Hindlimb muscle (tissue), 1 donor: Measurements from ENCODE around the gene CTNND2. TPM values are rescaled to one million over a fixed set of nuclear protein-coding genes. Genes with fewer than 3 reads are reported as not detected.

Experiments used
- DNase-seq: peaks from one replicate; pipeline ENCODE4 v3.0.0-alpha.2; 2013
- polyA plus RNA-seq: library from polyadenylated mRNA; unstranded; fragments of 120-200 nt; gene quantifications from one replicate; pipeline ENCODE4 v1.2.1, GENCODE V29; 2013; ENCODE audit not compliant: insufficient read length

The CTNND2 gene
- polyA plus RNA-seq, 1 donor = 0.66 TPM

DNA sequence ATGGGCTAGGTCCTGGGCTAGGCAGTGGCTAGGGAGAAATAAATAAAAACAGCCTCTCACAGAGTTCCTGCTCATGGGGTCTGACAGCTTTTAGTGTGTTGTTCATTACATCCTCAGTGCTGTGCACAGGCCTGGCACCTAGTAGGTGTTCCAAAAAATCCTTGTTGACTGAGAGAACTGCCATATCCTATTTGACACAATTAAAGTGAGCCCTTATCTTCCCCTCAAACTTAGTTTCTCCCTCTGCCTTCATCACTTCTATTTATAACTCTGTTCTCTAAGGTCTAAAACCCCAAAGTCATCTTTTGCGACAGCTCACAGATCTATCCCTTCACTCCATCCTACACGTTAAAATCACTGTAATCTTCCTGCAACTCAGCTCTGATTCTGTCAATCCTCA, 594.1 kb downstream of the CTNND2 start:
- no peak for DNase-seq

DNA sequence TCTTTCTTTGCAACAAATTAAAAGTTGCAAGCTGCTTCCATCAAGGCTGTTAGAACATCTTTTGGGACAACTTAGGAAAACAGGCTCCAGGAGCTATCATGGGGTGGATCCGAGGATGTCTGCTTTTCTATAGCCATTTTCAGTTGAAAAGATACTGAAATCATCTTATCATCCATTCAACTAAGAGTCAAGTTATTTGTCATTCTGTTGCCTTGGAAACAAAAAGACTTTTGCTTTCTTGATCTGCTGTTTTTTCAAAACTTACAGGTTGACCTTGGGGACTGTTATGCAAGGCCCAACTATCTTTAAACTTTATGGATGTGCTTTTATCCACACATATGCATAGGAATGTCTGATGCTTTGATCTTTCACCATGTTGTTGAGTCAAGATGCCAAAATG, 597.9 kb downstream of the CTNND2 start:
- no peak for DNase-seq

DNA sequence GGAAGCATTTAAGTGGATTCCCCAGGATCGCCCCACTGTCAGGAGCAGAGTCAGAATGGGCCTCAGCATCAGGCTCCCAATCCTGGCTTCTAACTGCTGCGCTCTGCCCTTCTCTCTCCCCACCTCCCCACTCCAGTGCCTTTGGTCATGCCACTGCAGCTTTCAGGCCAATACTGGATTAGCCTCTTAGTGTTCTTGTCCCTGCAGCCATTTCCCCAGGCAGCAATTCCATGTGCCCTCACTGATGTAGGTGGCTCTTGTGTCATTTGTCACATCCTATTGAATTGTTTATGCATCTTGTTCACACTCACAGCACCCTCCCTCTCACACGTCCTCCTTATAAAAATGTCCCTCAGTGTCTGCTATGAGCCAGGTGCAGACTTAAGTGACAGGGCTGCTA, 599.0 kb downstream of the CTNND2 start:
- no peak for DNase-seq

DNA sequence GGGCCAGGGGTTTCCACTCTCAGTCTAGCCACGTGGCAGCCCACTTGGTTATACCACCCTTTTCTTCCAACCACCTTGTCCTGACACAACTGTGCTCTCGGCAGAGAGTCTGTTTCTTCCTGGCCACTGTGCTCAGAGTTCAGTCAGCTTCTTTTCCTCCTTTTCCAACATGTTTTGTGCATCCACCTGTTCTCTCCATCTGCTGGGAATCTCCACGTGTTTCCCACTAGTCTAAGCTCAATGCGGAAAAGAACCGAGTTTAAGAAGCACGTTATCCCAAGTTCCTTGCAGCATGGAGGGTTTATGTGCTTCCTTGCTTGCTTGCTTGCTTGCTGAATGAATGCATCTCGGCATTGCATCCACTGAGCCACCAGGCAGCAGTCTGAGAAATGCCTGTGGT, 599.6 kb downstream of the CTNND2 start:
- no peak for DNase-seq

DNA sequence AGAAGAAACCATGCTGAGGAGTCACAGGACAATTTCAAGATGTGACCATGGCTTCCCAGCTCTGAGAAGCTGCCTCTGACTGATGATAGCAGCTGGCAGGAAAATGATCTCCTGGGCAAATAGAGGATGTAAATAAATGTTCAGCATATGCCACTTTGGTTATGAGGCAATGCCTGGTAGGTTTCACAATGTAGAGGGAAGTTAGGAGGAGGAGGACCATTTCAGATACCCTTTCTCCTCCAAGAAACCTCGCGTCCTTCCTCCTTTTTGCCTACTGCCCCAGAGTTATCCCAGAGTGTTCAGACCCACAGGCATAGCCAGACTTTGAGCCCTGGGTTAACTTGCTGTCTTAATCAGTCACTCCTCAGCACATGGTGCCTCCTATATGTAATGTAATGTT, 601.6 kb downstream of the CTNND2 start:
- DNase-seq = no peak

DNA sequence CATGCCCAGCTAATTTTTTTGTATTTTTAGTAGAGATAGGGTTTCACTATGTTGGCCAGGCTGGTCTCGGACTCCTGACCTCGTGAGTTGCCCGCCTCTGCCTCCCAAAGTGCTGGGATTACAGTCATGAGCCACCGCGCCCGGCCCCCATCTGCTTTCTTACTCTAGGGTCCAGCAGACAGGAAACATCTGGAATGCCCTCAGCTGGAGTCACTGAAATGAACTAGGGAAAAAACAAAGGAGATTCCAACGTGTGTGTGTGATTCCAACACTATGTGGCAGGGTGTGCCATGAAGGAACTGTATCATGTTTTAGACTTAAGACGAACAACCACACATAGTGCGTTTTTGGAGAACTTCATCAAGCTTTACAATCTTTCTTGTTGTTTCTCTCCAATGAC, 603.1 kb downstream of the CTNND2 start:
- DNase-seq = no peak

DNA sequence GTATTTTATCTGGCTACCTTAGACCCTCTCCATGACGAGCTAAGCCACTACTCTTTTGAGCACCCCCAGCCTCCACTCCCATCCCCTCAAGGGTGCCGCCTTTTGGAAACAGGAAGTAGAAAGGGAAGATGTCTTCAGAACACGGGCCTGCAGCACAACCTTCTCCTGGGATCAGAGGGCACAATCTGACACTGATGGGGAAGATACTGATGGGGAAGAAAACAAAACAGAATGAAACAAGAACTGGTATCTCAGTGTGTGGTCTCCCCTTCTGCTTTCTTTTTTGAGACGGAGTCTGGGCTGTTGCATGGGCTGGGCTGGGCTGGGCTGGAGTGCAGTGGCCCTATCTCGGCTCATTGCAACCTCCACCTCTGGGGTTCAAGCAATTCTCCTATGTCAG, 603.5 kb downstream of the CTNND2 start:
- no peak for DNase-seq

DNA sequence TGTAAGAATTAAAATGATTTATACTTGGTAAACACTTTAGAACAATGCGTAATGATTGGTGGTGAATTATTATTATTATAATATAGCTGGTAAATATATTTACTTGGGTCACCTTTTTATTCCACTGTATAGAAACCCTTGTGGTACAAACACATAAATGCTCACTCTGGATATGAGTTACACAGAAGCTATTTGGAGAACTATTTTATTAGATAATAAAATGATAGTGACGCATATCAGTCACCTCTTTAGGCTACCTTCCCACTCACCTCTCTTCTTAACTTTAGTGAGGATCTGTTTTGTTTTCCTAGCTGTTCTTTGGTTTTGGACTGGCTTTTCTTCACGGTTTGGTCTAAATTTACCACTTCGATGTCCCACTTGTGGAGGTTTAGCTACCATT, 605.4 kb downstream of the CTNND2 start:
- DNase-seq = no peak

DNA sequence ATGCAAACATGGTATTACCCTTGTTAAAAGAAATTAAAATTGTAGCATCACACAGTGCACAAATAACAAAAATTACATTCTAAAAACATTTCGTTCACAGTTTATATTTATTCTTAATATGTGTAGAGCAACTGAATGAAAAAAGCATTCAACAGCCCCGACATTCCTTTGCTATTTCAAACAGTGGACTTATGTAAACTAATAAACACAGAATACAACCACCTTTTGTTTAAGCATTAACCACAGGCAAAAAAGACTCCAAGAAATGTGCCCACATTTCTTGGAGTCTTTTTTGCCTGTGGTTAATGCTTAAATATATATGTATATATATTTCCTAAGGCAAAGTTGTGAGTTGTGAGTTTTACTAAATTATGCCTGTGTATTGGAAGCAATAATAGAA, 610.7 kb downstream of the CTNND2 start:
- no peak for DNase-seq

DNA sequence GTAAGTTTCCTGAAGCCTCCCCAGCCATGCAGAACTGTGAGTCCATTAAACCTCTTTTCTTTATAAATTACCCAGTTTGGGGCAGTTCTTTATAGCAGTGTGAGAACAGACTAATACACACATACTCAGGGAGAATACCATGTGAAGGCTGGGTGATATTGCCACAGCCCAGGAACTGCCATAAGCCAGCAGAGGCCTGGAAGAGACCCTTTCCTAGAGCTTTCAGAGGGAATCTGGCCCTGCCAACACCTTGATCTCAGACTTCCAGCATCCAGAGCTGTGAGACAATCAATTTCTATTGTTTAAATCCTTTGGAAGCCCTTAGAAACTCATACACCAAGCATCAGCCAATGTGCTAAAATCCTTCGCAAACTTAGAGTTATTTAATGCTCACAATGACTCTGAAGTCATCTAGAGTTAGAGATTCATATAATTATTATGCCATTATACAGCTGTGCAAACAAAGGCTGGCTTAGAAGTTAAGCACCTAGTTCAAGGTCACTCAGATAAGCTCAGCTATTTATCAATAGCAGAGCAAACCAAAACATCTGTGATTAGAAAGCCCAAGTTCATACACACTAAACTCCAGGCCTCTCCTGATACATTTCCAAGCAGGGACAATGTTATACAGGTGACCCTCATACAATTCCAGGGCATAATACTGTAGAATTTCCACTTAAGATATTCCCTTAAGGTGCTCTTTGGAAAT, 611.4 kb downstream of the CTNND2 start:
- DNase-seq = no peak

DNA sequence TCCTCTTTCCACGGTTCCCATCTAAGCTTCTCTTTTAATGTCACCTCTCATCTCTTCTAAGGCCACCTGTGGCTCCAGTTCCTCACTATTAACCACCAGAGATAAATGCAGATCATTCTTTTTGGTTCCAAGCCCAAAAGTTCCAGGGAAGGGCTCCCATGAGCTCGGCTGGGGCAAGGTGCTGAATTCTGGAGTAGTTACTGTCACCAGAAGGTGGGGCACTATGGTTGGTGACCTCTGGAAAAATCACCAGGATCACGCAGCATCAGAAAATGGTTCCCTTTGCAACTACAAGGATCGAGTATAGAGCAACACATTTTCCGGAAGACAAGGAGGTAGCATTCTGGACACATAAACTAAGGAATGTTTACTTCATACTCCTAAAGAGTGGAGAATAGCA, 614.5 kb downstream of the CTNND2 start:
- DNase-seq = no peak

DNA sequence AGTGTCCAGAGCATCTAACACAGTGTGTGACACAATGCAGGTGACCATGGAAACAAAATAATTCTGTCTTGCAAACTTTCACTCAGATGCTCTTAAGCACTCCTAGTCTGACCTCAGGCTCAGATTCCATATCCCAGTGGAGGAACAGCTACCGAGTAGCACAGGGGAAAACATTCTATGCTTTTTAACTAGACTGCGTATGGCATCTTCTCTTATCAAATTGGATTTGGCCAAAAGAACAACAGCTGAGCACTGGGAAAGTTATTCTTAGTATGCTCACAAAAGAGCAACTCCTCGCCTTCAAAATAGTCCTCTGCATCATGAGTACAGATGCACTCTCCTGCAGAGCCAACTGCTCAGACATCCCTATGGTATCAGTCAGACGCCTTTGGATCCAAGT, 615.0 kb downstream of the CTNND2 start:
- no peak for DNase-seq

DNA sequence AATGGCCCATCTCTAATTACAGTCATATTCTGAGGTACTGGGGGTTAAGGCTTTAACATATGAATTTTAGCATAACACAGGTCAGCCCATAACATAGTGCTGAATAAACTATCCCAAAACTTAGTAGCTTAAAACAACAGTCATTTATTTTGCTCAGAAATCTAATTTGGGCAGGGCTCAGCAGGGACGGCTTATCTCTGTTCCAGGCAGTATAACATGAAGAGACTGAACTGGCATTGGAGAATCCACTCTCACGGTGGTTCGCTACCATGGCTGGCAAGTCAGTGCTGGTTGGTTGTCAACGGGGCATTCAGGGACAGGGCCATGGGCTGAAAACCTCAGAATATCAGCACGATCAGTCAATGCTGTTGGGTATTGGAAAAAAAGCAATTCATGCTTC, 622.4 kb downstream of the CTNND2 start:
- DNase-seq = no peak

DNA sequence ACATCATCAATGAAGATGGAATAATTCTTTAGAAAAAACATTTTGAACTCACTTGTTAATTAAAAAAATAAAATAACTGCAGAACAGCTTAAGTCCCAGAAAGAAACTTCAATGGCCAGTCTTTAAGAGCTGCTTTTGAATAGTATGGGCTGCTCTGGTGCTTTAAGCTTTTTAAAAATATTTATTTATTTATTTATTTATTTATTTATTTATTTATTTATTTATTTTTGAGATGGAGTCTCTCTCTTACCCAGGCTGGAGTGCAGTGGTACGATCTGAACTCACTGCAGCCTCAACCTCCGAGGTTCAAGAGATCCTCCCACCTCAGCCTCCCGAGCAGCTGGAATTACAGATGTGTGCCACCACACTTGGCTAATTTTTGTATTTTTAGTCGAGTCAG, 626.9 kb downstream of the CTNND2 start:
- DNase-seq = no peak

DNA sequence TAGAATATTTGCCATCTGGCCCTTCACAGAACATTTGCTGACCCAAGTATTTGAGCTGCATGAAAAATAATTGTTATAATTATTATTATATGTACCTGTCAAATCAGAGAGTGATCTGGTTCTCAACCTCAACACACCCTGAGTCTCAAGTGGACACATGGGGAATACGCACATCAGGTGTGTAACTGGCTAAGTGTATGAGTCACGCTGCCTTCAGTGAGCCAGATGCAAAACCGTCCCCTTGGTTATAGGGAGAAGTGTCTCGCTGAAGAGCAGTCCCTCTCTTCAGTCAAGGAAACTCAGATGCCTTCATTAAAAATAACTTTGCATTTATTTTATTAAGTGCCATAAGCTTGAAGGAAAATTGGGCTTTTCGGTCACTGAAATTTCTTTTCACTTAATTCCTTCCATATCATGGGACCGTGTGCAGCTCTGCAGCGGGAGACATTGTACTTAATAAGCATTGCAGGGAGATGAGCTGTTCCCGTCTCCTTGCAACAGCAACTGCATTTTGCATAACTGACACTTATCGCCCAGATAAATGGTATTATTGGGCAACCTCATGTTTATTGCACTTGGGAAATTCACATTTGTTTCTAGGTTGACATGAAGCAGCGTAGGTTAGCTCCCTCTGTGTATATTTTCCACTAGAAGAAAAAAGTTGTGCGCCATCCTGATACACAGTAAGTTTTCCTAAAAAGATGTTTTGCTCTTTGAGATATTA, 630.9 kb downstream of the CTNND2 start:
- DNase-seq = no peak

DNA sequence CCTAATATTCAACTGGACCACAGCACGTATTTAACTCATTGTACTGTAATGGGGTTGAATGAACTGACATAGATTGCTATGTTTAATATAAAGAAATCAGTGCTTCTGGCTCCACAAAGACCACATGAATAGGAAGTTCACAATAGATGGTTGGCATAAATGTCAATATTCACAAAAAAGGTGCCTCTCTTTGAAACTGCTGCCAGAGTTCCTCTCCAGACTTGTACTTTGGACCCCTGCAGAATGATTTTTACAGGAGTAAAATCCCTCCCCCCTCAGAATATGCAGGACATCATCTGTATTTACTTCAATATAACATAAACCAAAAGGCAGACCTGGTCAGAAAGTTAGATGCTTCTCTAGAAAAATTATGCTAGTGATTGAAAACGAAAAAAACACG, 634.7 kb downstream of the CTNND2 start:
- no peak for DNase-seq

DNA sequence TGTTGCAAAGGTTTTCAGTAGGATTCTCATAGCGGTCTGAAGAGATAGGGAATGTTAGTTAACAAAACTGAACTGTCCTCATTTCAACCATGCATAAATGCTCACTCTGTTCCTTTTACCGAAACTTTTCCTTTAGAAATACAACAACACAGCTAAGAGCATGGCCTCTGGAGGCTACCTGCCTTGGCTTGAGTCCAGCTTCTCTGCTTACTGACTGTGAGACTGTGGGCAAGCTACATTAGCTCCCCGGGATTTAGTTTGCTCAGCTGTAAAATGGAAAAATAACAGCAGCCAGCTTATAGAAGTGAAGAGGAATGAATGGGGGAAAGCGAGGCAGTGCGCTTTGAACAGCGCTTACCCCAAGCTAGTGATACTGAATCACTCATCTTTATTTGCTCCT, 635.4 kb downstream of the CTNND2 start:
- DNase-seq = no peak

DNA sequence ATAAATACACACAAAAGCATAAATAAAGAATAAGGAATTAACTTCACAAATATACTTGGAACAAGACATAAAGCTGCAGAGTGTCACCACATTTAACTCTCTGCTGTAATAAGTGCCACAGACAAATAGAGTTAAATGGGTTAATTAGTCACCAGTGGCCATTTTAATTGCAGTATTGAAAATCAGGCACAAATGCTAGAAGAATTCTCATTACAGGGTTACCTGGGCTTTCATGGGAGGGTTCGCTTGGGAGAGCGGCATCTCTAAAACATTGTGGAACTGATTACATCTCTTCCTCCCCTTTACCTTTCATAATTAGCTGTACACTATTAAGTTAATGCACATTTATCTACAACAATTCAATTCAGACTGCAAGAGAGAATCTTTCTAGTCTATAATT, 637.9 kb downstream of the CTNND2 start:
- DNase-seq = no peak

DNA sequence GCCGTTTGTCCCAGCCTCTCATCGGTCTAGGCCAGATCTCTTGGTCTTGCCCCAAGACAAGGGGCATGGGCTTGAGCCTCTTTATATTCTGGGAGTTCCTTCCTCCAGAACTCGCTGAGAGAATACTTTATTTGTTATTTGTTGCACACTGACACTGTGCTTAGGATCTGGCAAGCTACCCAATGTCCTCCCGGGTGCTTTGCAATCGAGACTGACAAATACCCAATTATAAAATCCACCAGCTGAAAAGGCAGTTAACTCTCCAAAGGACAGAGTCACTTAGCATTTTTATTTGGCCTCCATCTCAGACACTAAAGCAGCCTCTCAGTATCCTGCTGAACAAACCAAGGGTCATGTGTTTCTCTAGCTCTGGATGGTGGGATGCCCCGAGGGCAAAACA, 643.0 kb downstream of the CTNND2 start:
- no peak for DNase-seq

DNA sequence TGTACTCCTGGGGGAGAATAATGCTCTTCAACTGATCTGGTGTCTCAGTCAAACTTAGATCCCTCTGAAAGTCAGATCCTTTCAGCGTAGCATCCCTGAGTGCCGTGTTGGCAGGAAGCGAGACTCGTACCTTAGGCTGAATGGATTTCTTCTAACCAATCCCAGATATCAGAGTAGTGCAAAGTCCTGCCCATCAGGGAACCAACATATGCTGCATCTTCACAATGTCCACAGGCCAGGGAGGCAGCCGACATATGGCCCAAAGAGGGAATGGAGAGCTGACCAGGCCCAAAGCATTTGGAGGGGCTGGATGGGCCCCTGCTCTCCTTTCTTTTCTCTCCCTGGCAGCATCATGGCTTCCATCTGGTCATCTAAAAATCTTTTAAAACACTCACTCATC, 646.2 kb downstream of the CTNND2 start:
- no peak for DNase-seq

DNA sequence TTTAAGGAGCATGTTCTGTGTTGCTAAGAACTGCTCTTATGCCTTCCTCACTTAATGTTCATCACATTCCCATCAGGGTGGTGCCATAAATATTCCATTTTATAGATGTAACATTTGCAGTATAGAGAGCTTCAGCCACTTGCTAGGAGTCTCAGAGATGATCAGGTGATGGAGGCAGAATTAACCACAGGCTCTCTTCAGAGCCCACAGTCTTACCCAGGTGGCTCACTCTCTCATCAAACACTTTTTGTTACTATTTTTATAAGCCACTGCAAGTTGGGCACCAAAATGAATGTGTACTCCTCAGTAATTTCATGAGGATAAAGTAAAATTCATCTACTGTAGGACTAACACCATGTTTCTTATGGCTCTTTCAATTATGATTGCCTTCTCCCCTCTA, 651.7 kb downstream of the CTNND2 start:
- DNase-seq = no peak

DNA sequence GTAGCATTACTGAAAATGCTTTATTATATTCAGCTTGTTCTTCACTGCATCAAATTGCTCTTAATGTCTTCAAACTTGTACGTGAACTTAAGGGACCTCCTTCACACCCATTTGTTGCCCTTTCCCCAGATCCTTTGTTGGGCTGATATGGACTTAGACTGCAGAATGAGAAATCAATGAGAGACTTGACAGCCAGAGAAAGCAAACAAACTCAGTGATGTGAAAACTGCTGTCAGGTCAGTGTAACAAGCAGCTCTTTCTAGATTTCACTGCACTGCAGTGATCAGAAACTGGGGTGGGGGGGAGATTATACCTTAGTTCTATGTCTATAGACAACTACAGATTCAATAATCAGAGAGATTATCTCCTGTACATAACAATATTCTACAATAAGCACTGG, 652.2 kb downstream of the CTNND2 start:
- DNase-seq = no peak

DNA sequence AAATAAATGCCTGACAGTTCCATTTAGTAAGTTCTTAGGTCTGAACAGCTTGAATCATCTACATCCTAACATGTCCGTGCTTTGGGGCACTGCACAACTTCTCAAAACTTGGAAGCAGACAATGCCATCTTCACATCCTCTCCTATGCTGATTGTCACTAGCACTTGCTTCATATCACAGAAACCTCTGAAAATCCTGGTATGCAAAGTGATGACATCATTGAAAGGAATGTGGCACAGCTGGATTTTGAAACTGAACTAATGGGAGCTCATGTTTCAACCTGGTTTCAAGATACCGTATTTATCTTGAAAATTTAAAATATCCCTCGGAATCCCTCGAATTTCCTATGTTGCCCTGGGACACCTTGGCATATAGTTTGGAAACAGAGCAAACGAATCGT, 653.0 kb downstream of the CTNND2 start:
- DNase-seq = no peak

DNA sequence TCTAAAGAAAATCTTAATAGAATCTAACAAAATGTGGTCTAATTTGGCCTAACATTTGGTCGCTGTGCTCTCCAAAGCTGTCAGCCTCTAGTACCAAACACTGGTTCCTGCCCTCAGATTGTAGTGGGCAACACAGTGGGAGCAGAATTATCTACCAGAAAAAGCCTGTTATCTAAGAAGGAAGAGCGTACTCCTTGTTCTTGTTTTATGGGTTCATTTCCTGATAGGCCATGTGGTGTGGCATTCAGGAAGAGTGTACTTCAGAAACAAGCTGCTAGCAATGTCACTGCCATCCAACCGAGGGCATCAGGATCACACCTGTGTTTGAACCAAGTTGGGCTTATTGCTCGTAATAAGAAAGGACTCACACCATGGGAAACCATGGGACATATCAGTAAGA, 655.3 kb downstream of the CTNND2 start:
- no peak for DNase-seq

DNA sequence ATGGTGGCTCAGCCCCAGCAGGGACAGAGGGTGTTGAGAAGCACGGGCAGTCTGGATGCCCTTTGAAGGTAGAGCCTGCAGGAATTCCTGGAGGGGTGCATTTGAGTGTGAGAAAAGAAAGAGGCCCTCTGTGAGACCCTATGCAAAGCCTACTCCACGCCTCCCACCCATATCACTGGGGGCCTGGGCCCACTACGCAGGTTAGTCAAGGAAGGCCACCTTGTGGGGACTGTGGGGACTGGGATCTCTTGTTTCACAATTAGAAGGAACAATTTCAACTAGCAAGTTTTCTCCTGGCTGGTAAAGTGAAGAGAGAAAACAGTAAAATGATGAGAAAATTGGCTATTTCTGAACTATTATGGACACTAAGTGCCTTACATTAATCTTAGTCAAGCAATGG, 657.0 kb downstream of the CTNND2 start:
- DNase-seq = no peak
